HG03565 (cell line): ENCODE results near the gene TUBA1A.
"Not testable (repeated sequence)": the region's sequence is repeated elsewhere in the genome, so short reads cannot be mapped to it uniquely, and the experiment has no call there.

Source experiments
- ATAC-seq: cut with Tn5 transposase; IDR thresholded peaks from one replicate; pipeline ENCODE4 v1.9.1; 2021; ENCODE audit warnings: mild to moderate bottlenecking, moderate library complexity; ENCODE audit not compliant: unreplicated experiment

Gene TUBA1A

GRCh38 chr12:49160399-49160798 lies 28.5 kb downstream of the TUBA1A start:
- no peak for ATAC-seq

- ATAC-seq, result no peak
Observed at GRCh38 chr12:49154221-49154620, 34.7 kb downstream of the TUBA1A start.

- no peak for ATAC-seq
Observed at GRCh38 chr12:49147384-49147783, 41.5 kb downstream of the TUBA1A start.

DNA sequence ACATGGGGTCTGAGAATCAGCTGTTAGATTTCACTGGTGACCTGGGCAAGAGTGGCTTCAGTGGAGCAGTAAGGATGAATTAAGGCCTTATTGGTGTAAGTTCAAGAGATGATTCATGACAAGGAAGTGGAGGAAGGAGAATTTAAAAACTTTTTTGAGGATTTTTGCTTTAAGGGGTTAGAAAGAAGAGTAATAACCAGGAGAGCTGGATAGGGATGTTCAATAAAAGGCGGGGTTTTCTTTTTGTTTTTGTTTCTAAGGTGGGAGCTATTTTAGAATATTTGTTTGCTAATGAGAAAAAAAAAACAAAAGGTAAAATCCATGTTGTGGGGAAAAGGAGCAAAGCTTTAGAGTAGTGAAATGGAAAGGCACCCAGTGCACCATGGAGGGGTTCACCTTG lies 42.5 kb downstream of the TUBA1A start:
- ATAC-seq, result no peak

DNA sequence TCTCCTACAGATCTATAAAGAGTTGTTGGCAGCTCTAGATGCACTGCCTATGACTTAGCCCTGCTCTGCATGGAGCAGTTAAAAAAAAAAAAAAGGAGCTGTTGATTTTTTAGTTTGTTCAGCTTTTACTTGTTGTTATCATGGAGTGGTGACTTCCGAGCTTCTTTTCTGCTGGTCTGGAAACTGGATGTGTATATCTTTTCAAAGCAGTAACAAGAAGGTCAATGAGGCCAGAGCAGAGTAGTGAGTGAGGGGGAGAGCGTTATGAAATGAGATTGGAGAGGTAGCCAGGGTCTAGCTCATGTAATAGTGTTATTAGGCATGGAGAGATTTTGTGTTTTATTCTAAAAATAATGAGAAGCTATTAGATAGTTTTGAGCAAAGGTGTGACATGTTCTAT lies 44.5 kb downstream of the TUBA1A start:
- no peak for ATAC-seq

DNA sequence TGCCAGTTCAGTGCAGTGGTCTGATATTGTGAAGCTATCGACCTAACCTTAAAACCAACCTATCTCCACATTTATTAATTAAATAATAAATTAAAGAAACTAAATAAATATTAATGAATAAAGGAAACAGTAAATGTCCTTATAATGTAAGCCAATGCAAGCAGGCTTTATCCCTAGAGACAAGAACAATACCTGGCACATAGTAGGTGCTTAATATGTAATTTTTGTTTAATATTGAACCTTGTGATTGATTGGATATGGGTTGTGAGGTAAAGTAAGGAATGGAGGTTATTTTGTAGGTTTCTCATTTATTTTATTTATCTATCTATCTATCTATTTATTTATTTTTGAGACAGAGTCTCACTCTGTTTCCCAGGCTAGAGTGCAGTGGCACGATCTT lies 49.9 kb downstream of the TUBA1A start:
- ATAC-seq, result no peak

GRCh38 chr12:49138587-49138986 lies 50.3 kb downstream of the TUBA1A start:
- ATAC-seq, result no peak

DNA sequence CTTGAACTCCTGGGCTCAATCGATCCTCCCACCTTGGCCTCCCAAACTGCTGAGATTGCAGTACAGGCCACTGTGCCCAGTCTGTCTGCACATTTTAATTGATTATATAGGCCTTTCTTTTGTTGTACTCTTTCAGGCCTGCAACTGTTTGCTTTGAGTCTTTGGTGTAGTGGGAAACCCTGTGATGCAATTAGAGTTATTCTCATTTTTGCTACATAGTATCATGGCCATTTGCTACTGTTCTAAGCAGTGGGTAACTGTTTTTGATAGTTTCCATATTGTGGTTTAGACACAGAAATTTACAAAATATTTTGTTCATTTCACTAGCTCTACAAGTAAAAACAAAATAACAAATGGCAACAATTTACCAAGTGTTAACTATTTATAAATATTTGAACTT lies 51.4 kb downstream of the TUBA1A start:
- no peak for ATAC-seq

GRCh38 chr12:49136997-49137396 lies 51.9 kb downstream of the TUBA1A start:
- ATAC-seq, result not testable (repeated sequence)
